ENCODE results near the gene CALM3. TPM values are rescaled to one million over a fixed set of nuclear protein-coding genes. Genes with fewer than 3 reads are reported as not detected.

Gene CALM3
- total RNA-seq (2022; extraction: Qiagen RNA extraction) = 206 to 250 TPM (median 239 TPM) in 5 replicates

GRCh38 chr19:46601318-46602224 is at the start of gene CALM3:
CALM3 (plus strand) TSS chr19:46601330; CDS start chr19:46601435, 105 bp downstream.

GRCh38 chr19:46624958-46625661 is 24.0 kb downstream of the CALM3 start, which contains the start of gene PTGIR:
PTGIR (minus strand) TSS chr19:46625089; CDS start chr19:46624225, 864 bp downstream.

GRCh38 chr19:46635920-46636761 is 35.0 kb downstream of the CALM3 start, which contains the start of gene GNG8:
GNG8 (minus strand) TSS chr19:46636202; CDS start chr19:46634682, 1,520 bp downstream.

Other genes with a start within 250 kb of the CALM3 start
- not detected in 5 replicates for gene CCDC8, start 187.8 kb upstream of the CALM3 start, total RNA-seq (2022; extraction: Qiagen RNA extraction)
- not detected in 5 replicates for gene PNMA8C, start 172.4 kb upstream of the CALM3 start, total RNA-seq (2022; extraction: Qiagen RNA extraction)
- gene PNMA8A, start 129.8 kb upstream of the CALM3 start, total RNA-seq (2022; extraction: Qiagen RNA extraction) = 9.0 to 10.7 TPM (median 9.3 TPM) in 5 replicates
- not detected in 5 replicates for gene PNMA8B, start 105.5 kb upstream of the CALM3 start, total RNA-seq (2022; extraction: Qiagen RNA extraction)
- 0.06 to 0.10 TPM (median 0.06 TPM) in 3 of 5 replicates, not detected in the others for gene PTGIR, start 23.8 kb downstream of the CALM3 start, total RNA-seq (2022; extraction: Qiagen RNA extraction)
- gene GNG8, start 34.9 kb downstream of the CALM3 start, total RNA-seq (2022; extraction: Qiagen RNA extraction) = not detected in 5 replicates
- 0.18 to 0.44 TPM (median 0.31 TPM) in 5 replicates for gene DACT3, start 59.9 kb downstream of the CALM3 start, total RNA-seq (2022; extraction: Qiagen RNA extraction)
- 21.7 to 32.7 TPM (median 27.7 TPM) in 5 replicates for gene PRKD2, start 115.8 kb downstream of the CALM3 start, total RNA-seq (2022; extraction: Qiagen RNA extraction)
- 17.0 to 20.7 TPM (median 20.3 TPM) in 5 replicates for gene FKRP, start 144.7 kb downstream of the CALM3 start, total RNA-seq (2022; extraction: Qiagen RNA extraction)
- 72.2 to 89.3 TPM (median 85.8 TPM) in 5 replicates for gene STRN4, start 145.1 kb downstream of the CALM3 start, total RNA-seq (2022; extraction: Qiagen RNA extraction)
- gene SLC1A5, start 187.3 kb downstream of the CALM3 start, total RNA-seq (2022; extraction: Qiagen RNA extraction) = 201 to 249 TPM (median 205 TPM) in 5 replicates
- gene AP2S1, start 249.5 kb downstream of the CALM3 start, total RNA-seq (2022; extraction: Qiagen RNA extraction) = 243 to 319 TPM (median 310 TPM) in 5 replicates

Data from A549 treated with Mapracorat at 1 μM for 4 hours (cell line).